Liver (tissue), 9 donors: ENCODE measurements around the gene FOXO6. TPM values are rescaled to one million over a fixed set of nuclear protein-coding genes. Genes with fewer than 3 reads are reported as not detected.

ENCODE experiments used
- DNase-seq: peaks from one replicate; pipeline ENCODE4 v3.0.0-alpha.2; 2017; ENCODE audit warnings: low spot score
- H3K27ac ChIP-seq, 2 donors: one replicate each; pipeline ENCODE4 v1.7.0; 2013; ENCODE audit warnings: inconsistent platforms in 2 of 2, low read length in 2 of 2, control low read depth in 1 of 2, low read depth in 1 of 2, mild to moderate bottlenecking in 1 of 2
- H3K27me3 ChIP-seq, 4 donors: one replicate each; pipeline versions ENCODE4 v1.6.1 to v1.7.0; 2013; ENCODE audit warnings: low read length in 3 of 4, inconsistent platforms in 1 of 4, mild to moderate bottlenecking in 1 of 4, moderate library complexity in 1 of 4; ENCODE audit not compliant: control insufficient read depth in 4 of 4, insufficient read depth in 4 of 4
- H3K36me3 ChIP-seq, 4 donors: one replicate each; pipeline versions ENCODE4 v1.6.1 to v1.7.0; 2013; ENCODE audit warnings: low read length in 3 of 4, mild to moderate bottlenecking in 3 of 4, low read depth in 1 of 4, moderate library complexity in 1 of 4; ENCODE audit not compliant: control insufficient read depth in 4 of 4, insufficient read depth in 3 of 4
- H3K4me1 ChIP-seq, 4 donors: one replicate each; pipeline versions ENCODE4 v1.6.1 to v1.7.0; 2013; ENCODE audit warnings: low read length in 3 of 4, mild to moderate bottlenecking in 3 of 4, moderate library complexity in 1 of 4; ENCODE audit not compliant: control insufficient read depth in 4 of 4, insufficient read depth in 4 of 4
- H3K4me3 ChIP-seq, 3 donors: one replicate each; pipeline versions ENCODE4 v1.6.1 to v1.7.0; 2013; ENCODE audit warnings: low read length in 3 of 3, control low read depth in 1 of 3, low read depth in 1 of 3, mild to moderate bottlenecking in 1 of 3
- H3K9ac ChIP-seq, 2 donors: one replicate each; pipeline ENCODE4 v1.7.0; 2013; ENCODE audit warnings: low read length in 2 of 2, mild to moderate bottlenecking in 2 of 2, moderate library complexity in 2 of 2, control low read depth in 1 of 2, low read depth in 1 of 2
- H3K9me3 ChIP-seq, 4 donors: one replicate each; pipeline versions ENCODE4 v1.6.1 to v1.7.0; 2013; ENCODE audit warnings: low read length in 3 of 4; ENCODE audit not compliant: control insufficient read depth in 4 of 4
- EGR1 ChIP-seq, 2 donors: IDR thresholded peaks; 2 replicates each; pipeline ENCODE4 v1.6.1; 2016 to 2018; ENCODE audit warnings: antibody characterized with exemption in 2 of 2, low read depth in 2 of 2
- FOXA1 ChIP-seq: IDR thresholded peaks from 2 replicates; pipeline ENCODE4 v1.6.1; 2016; ENCODE audit warnings: antibody characterized with exemption
- FOXA2 ChIP-seq: IDR thresholded peaks from 2 replicates; pipeline ENCODE4 v1.6.1; 2016; ENCODE audit warnings: antibody characterized with exemption
- GABPA ChIP-seq, 2 donors: IDR thresholded peaks in 1 of 2; conservative IDR thresholded peaks in 1 of 2; 2 replicates each; pipeline ENCODE4 v1.6.1; 2016; ENCODE audit warnings: antibody characterized with exemption in 2 of 2, mild to moderate bottlenecking in 1 of 2, moderate library complexity in 1 of 2
- HNF4A ChIP-seq, 2 donors: conservative IDR thresholded peaks; 2 replicates each; pipeline ENCODE4 v1.6.1; 2016; ENCODE audit warnings: antibody characterized with exemption in 2 of 2, mild to moderate bottlenecking in 2 of 2
- HNF4G ChIP-seq: IDR thresholded peaks from 2 replicates; pipeline ENCODE4 v1.6.1; 2016; ENCODE audit warnings: antibody characterized with exemption
- JUND ChIP-seq, 2 donors: IDR thresholded peaks; 2 replicates each; pipeline ENCODE4 v1.6.1; 2016; ENCODE audit warnings: antibody characterized with exemption in 2 of 2
- NR2F2 ChIP-seq: IDR thresholded peaks from 2 replicates; pipeline ENCODE4 v1.6.1; 2016; ENCODE audit warnings: antibody characterized with exemption
- RAD21 ChIP-seq, 2 donors: IDR thresholded peaks; 2 replicates each; pipeline ENCODE4 v1.6.1; 2016; ENCODE audit warnings: antibody characterized with exemption in 2 of 2, mild to moderate bottlenecking in 2 of 2
- RXRA ChIP-seq, 2 donors: IDR thresholded peaks; 2 replicates each; pipeline ENCODE4 v1.6.1; 2017 to 2018; ENCODE audit warnings: antibody characterized with exemption in 2 of 2, mild to moderate bottlenecking in 1 of 2
- SP1 ChIP-seq: IDR thresholded peaks from 2 replicates; pipeline ENCODE4 v1.6.1; 2018; ENCODE audit warnings: antibody characterized with exemption, mild to moderate bottlenecking
- TAF1 ChIP-seq: conservative IDR thresholded peaks from 2 replicates; pipeline ENCODE4 v1.6.1; 2016; ENCODE audit warnings: antibody characterized with exemption, mild to moderate bottlenecking
- YY1 ChIP-seq: IDR thresholded peaks from 2 replicates; pipeline ENCODE4 v1.6.1; 2016; ENCODE audit warnings: antibody characterized with exemption, mild to moderate bottlenecking
- WGBS: extraction: QIAGEN DNeasy Blood & Tissue Kit; methylation state at CpG from one replicate; pipeline ENCODE4 v1.1.7; 2013; 5-methylcytosine and 5-hydroxymethylcytosine counted together
- polyA plus RNA-seq, 2 donors: library from polyadenylated mRNA; stranded (reverse) in 1 of 2; unstranded in 1 of 2; fragments of 200-250 nt in 1 of 2; fragments of >200 nt in 1 of 2; fragmentation: Nextera tagmentation in 1 of 2; extraction: Ambion mirVana in 1 of 2; gene quantifications; one replicate each; pipeline versions ENCODE4 v1.2.1 to v1.2.3, GENCODE V29; 2013 to 2015
- total RNA-seq, 2 donors: library from RNA; depleted of rRNA; stranded (reverse); fragments of >200 nt; gene quantifications; one replicate each; pipeline ENCODE4 v1.2.3, GENCODE V29; 2014
- TF ChIP-seq, protein P1 (sequence below): IDR thresholded peaks from 2 replicates; pipeline ENCODE4 v1.6.1; 2016; ENCODE audit warnings: antibody characterized with exemption
- TF ChIP-seq, protein P2 (sequence below): IDR thresholded peaks from 2 replicates; pipeline ENCODE4 v1.6.1; 2016; ENCODE audit warnings: antibody characterized with exemption, mild to moderate bottlenecking
- TF ChIP-seq, protein P3 (sequence below): fragments of 150-350 bp; IDR thresholded peaks from 2 replicates; pipeline ENCODE4 v1.5.1; 2017; ENCODE audit warnings: improper control_type of control experiment, low read depth, low read length; ENCODE audit not compliant: missing input control
- TF ChIP-seq, protein P4 (sequence below): IDR thresholded peaks from 2 replicates; pipeline ENCODE4 v1.6.1; 2016; ENCODE audit warnings: antibody characterized with exemption
- TF ChIP-seq, protein P5 (sequence below): IDR thresholded peaks from 2 replicates; pipeline ENCODE4 v1.6.1; 2016; ENCODE audit warnings: antibody characterized with exemption
- donor health status: healthy.
- donor health status: healthy.
- donor health status: healthy.
- donor health status: healthy.
- donor health status: healthy.

Gene FOXO6
- total and polyA plus RNA-seq, 4 donors: 0.02 to 0.09 (median 0.08) TPM; not detected in 1

DNA sequence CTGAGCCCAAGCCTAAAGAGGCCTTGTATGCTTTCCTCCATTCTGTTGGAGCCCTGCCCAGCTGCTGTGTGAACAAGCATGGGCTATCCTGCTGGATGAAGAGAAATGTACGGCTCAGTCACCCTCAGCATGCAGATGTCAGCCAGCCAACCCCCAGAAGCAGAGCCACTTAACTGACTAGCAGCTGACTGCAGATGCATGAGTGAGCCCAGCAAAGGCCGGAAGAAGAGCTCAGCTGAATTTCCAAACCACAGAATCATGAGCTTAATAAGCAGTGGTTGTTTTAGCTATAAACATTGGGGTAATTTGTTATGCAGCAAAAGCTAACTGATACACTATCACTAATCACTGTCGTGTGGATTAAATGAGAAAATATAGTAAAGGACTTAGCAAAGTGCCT lies 39.0 kb downstream of the FOXO6 start:
- DNase-seq: no peak
- Histone ChIP-seq H3K4me1 (no peaks in the 10 kb centered on the region), H3K36me3 (no peaks in the 10 kb centered on the region), H3K9ac (no peak overlapping the region), H3K9me3 (peaks cover 0 to 2% (median 0%) of the 10 kb centered on the region in 4 donors), H3K27ac (no peak overlapping the region), H3K4me3 (no peak overlapping the region), H3K27me3 (peaks cover 0 to 2% (median under 1%) of the 10 kb centered on the region in 4 donors)
- 89% methylated on average over 3 of the region's 3 CpGs for WGBS
- TF ChIP-seq, protein P1, sequence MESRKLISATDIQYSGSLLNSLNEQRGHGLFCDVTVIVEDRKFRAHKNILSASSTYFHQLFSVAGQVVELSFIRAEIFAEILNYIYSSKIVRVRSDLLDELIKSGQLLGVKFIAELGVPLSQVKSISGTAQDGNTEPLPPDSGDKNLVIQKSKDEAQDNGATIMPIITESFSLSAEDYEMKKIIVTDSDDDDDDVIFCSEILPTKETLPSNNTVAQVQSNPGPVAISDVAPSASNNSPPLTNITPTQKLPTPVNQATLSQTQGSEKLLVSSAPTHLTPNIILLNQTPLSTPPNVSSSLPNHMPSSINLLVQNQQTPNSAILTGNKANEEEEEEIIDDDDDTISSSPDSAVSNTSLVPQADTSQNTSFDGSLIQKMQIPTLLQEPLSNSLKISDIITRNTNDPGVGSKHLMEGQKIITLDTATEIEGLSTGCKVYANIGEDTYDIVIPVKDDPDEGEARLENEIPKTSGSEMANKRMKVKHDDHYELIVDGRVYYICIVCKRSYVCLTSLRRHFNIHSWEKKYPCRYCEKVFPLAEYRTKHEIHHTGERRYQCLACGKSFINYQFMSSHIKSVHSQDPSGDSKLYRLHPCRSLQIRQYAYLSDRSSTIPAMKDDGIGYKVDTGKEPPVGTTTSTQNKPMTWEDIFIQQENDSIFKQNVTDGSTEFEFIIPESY: no peak
- TF ChIP-seq, protein P2, sequence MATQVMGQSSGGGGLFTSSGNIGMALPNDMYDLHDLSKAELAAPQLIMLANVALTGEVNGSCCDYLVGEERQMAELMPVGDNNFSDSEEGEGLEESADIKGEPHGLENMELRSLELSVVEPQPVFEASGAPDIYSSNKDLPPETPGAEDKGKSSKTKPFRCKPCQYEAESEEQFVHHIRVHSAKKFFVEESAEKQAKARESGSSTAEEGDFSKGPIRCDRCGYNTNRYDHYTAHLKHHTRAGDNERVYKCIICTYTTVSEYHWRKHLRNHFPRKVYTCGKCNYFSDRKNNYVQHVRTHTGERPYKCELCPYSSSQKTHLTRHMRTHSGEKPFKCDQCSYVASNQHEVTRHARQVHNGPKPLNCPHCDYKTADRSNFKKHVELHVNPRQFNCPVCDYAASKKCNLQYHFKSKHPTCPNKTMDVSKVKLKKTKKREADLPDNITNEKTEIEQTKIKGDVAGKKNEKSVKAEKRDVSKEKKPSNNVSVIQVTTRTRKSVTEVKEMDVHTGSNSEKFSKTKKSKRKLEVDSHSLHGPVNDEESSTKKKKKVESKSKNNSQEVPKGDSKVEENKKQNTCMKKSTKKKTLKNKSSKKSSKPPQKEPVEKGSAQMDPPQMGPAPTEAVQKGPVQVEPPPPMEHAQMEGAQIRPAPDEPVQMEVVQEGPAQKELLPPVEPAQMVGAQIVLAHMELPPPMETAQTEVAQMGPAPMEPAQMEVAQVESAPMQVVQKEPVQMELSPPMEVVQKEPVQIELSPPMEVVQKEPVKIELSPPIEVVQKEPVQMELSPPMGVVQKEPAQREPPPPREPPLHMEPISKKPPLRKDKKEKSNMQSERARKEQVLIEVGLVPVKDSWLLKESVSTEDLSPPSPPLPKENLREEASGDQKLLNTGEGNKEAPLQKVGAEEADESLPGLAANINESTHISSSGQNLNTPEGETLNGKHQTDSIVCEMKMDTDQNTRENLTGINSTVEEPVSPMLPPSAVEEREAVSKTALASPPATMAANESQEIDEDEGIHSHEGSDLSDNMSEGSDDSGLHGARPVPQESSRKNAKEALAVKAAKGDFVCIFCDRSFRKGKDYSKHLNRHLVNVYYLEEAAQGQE: no peak
- TF ChIP-seq RAD21 (IDR thresholded peaks at IDR 0.05) (no peak), RXRA (IDR thresholded peaks at IDR 0.05) (no peak), NR2F2 (no peak), FOXA2 (no peak), YY1 (no peak), HNF4G (no peak), GABPA (IDR thresholded peaks at IDR 0.05 in 1 of 2, conservative IDR thresholded peaks at IDR 0.05 in 1 of 2) (no peak), FOXA1 (no peak), TAF1 (no peak), HNF4A (conservative IDR thresholded peaks at IDR 0.05) (no peak), SP1 (no peak), JUND (IDR thresholded peaks at IDR 0.05) (no peak), EGR1 (IDR thresholded peaks at IDR 0.05; ENCODE audit: low read depth in 2 of 2) (no peak)
- TF ChIP-seq, protein P3, sequence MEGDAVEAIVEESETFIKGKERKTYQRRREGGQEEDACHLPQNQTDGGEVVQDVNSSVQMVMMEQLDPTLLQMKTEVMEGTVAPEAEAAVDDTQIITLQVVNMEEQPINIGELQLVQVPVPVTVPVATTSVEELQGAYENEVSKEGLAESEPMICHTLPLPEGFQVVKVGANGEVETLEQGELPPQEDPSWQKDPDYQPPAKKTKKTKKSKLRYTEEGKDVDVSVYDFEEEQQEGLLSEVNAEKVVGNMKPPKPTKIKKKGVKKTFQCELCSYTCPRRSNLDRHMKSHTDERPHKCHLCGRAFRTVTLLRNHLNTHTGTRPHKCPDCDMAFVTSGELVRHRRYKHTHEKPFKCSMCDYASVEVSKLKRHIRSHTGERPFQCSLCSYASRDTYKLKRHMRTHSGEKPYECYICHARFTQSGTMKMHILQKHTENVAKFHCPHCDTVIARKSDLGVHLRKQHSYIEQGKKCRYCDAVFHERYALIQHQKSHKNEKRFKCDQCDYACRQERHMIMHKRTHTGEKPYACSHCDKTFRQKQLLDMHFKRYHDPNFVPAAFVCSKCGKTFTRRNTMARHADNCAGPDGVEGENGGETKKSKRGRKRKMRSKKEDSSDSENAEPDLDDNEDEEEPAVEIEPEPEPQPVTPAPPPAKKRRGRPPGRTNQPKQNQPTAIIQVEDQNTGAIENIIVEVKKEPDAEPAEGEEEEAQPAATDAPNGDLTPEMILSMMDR: no peak
- TF ChIP-seq, protein P4, sequence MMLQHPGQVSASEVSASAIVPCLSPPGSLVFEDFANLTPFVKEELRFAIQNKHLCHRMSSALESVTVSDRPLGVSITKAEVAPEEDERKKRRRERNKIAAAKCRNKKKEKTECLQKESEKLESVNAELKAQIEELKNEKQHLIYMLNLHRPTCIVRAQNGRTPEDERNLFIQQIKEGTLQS: no peak
- TF ChIP-seq, protein P5, sequence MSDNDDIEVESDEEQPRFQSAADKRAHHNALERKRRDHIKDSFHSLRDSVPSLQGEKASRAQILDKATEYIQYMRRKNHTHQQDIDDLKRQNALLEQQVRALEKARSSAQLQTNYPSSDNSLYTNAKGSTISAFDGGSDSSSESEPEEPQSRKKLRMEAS: no peak
